Activated naive CD8-positive, alpha-beta T cell (primary cell): ENCODE data around the gene KRT17.
"Not testable (repeated sequence)": the region's sequence is repeated elsewhere in the genome, so short reads cannot be mapped to it uniquely, and the experiment has no call there.

ENCODE experiments used
- H3K27ac Mint-ChIP-seq: one replicate; pipeline ENCODE4 v1.8.0; 2021; ENCODE audit warnings: mixed read lengths
- H3K27me3 Mint-ChIP-seq: one replicate; pipeline ENCODE4 v1.8.0; 2021; ENCODE audit warnings: mixed read lengths
- H3K36me3 Mint-ChIP-seq: one replicate; pipeline ENCODE4 v1.8.0; 2021; ENCODE audit warnings: mixed read lengths
- H3K4me1 Mint-ChIP-seq: one replicate; pipeline ENCODE4 v1.8.0; 2021; ENCODE audit warnings: low read depth, mixed read lengths
- H3K4me3 Mint-ChIP-seq: one replicate; pipeline ENCODE4 v1.8.0; 2021; ENCODE audit warnings: mild to moderate bottlenecking, mixed read lengths
- H3K9me3 Mint-ChIP-seq: one replicate; pipeline ENCODE4 v1.8.0; 2021; ENCODE audit warnings: low read depth, mixed read lengths

Gene KRT17

GRCh38 chr17:41620583-41621434 lies 3.6 kb downstream of the KRT17 start:
- Mint-ChIP-seq H3K27me3 (peaks cover 3% of the 10 kb centered on the region), H3K9me3 (no peaks in the 10 kb centered on the region), H3K4me1 (no peaks in the 10 kb centered on the region), H3K27ac (no peak overlapping the region), H3K4me3 (no peak overlapping the region), H3K36me3 (no peaks in the 10 kb centered on the region)

- not testable (repeated sequence) for H3K36me3 Mint-ChIP-seq, H3K27me3 Mint-ChIP-seq, H3K27ac Mint-ChIP-seq, H3K4me1 Mint-ChIP-seq, H3K4me3 Mint-ChIP-seq, H3K9me3 Mint-ChIP-seq
Observed at GRCh38 chr17:41619927-41620582, 4.3 kb downstream of the KRT17 start.

- Mint-ChIP-seq H3K4me1 (no peaks in the 10 kb centered on the region), H3K4me3 (no peak overlapping the region), H3K36me3 (no peaks in the 10 kb centered on the region), H3K27ac (no peak overlapping the region), H3K27me3 (peaks cover 5% of the 10 kb centered on the region), H3K9me3 (no peaks in the 10 kb centered on the region)
Observed at GRCh38 chr17:41619036-41619926, 5.1 kb downstream of the KRT17 start.

GRCh38 chr17:41618341-41619035 lies 5.9 kb downstream of the KRT17 start:
- H3K36me3 Mint-ChIP-seq = no peaks in the 10 kb centered on the region
- H3K4me1 Mint-ChIP-seq = no peaks in the 10 kb centered on the region
- H3K9me3 Mint-ChIP-seq = no peaks in the 10 kb centered on the region
- no peak overlapping the region for H3K4me3 Mint-ChIP-seq
- peaks cover 5% of the 10 kb centered on the region for H3K27me3 Mint-ChIP-seq
- H3K27ac Mint-ChIP-seq = no peak overlapping the region

- H3K27me3 Mint-ChIP-seq = peaks cover 5% of the 10 kb centered on the region
- H3K36me3 Mint-ChIP-seq = no peaks in the 10 kb centered on the region
- no peaks in the 10 kb centered on the region for H3K9me3 Mint-ChIP-seq
Observed at GRCh38 chr17:41617698-41618097, 6.7 kb downstream of the KRT17 start.

GRCh38 chr17:41617136-41617535 lies 7.2 kb downstream of the KRT17 start:
- Mint-ChIP-seq H3K36me3 (no peaks in the 10 kb centered on the region), H3K27ac (no peak overlapping the region), H3K4me3 (no peak overlapping the region), H3K4me1 (no peaks in the 10 kb centered on the region), H3K27me3 (peaks cover 5% of the 10 kb centered on the region), H3K9me3 (no peaks in the 10 kb centered on the region)

More at GRCh38 chr17:41617698-41618097, 6.7 kb downstream of the KRT17 start:
- no peak overlapping the region for H3K27ac Mint-ChIP-seq
- no peak overlapping the region for H3K4me3 Mint-ChIP-seq
- H3K4me1 Mint-ChIP-seq = no peaks in the 10 kb centered on the region

- H3K4me3 Mint-ChIP-seq, H3K9me3 Mint-ChIP-seq, H3K36me3 Mint-ChIP-seq, H3K27ac Mint-ChIP-seq, H3K4me1 Mint-ChIP-seq, H3K27me3 Mint-ChIP-seq: not testable (repeated sequence)
Observed at GRCh38 chr17:41616486-41616885, 7.9 kb downstream of the KRT17 start.

GRCh38 chr17:41615454-41615853 lies 8.9 kb downstream of the KRT17 start:
- H3K36me3 Mint-ChIP-seq = no peaks in the 10 kb centered on the region
- H3K9me3 Mint-ChIP-seq = no peaks in the 10 kb centered on the region
- H3K4me1 Mint-ChIP-seq = no peaks in the 10 kb centered on the region
- peaks cover 5% of the 10 kb centered on the region for H3K27me3 Mint-ChIP-seq
- H3K4me3 Mint-ChIP-seq = no peak overlapping the region
- H3K27ac Mint-ChIP-seq = no peak overlapping the region

GRCh38 chr17:41614767-41615166 lies 9.6 kb downstream of the KRT17 start:
- H3K27me3 Mint-ChIP-seq, H3K36me3 Mint-ChIP-seq, H3K4me3 Mint-ChIP-seq: not testable (repeated sequence)

GRCh38 chr17:41614098-41614497 lies 10.3 kb downstream of the KRT17 start:
- Mint-ChIP-seq H3K4me1 (no peaks in the 10 kb centered on the region), H3K36me3 (no peaks in the 10 kb centered on the region), H3K27me3 (peaks cover 4% of the 10 kb centered on the region), H3K4me3 (no peak overlapping the region), H3K9me3 (no peaks in the 10 kb centered on the region), H3K27ac (no peak overlapping the region)

More at GRCh38 chr17:41614767-41615166, 9.6 kb downstream of the KRT17 start:
- not testable (repeated sequence) for H3K27ac Mint-ChIP-seq, H3K4me1 Mint-ChIP-seq, H3K9me3 Mint-ChIP-seq

GRCh38 chr17:41613277-41614082 lies 10.9 kb downstream of the KRT17 start:
- peaks cover 6% of the 10 kb centered on the region for H3K27me3 Mint-ChIP-seq
- no peak overlapping the region for H3K27ac Mint-ChIP-seq
- H3K36me3 Mint-ChIP-seq = no peaks in the 10 kb centered on the region
- H3K4me3 Mint-ChIP-seq = no peak overlapping the region
- no peaks in the 10 kb centered on the region for H3K9me3 Mint-ChIP-seq
- no peaks in the 10 kb centered on the region for H3K4me1 Mint-ChIP-seq

GRCh38 chr17:41612376-41613160 lies 11.8 kb downstream of the KRT17 start, which contains the start of gene KRT16:
Gene KRT16, minus strand, starts transcription at chr17:41612767. Its CDS starts 79 bp downstream, at chr17:41612688.
- H3K36me3 Mint-ChIP-seq, H3K4me3 Mint-ChIP-seq, H3K4me1 Mint-ChIP-seq, H3K9me3 Mint-ChIP-seq, H3K27ac Mint-ChIP-seq, H3K27me3 Mint-ChIP-seq: not testable (repeated sequence)

- Mint-ChIP-seq H3K4me3 (no peak overlapping the region), H3K9me3 (peaks cover 10% of the 10 kb centered on the region), H3K27me3 (peaks cover 16% of the 10 kb centered on the region), H3K36me3 (peaks cover 8% of the 10 kb centered on the region), H3K27ac (no peak overlapping the region), H3K4me1 (no peaks in the 10 kb centered on the region)
Observed at GRCh38 chr17:41610965-41611640, 13.3 kb downstream of the KRT17 start.
